Esophagus muscularis mucosa (tissue), 3 donors: ENCODE measurements around the gene PCNT.

ENCODE experiments used
- POLR2A ChIP-seq: fragments of 450-650 bp; IDR thresholded peaks from one replicate; pipeline ENCODE4 v1.6.1; 2017; ENCODE audit warnings: antibody characterized with exemption, moderate library complexity, mild to moderate bottlenecking, low read depth
- TF ChIP-seq, protein P1 (sequence below), 3 experiments: fragments of 200-600 bp in 2 of 3; fragments of 450-650 bp in 1 of 3; sonication (generic) in 2 of 3; IDR thresholded peaks; one replicate each; pipeline ENCODE4 v1.5.1; 2017 to 2019; ENCODE audit warnings: antibody characterized with exemption in 3 of 3, mild to moderate bottlenecking in 2 of 3, moderate library complexity in 1 of 3

- TF ChIP-seq, protein P1, sequence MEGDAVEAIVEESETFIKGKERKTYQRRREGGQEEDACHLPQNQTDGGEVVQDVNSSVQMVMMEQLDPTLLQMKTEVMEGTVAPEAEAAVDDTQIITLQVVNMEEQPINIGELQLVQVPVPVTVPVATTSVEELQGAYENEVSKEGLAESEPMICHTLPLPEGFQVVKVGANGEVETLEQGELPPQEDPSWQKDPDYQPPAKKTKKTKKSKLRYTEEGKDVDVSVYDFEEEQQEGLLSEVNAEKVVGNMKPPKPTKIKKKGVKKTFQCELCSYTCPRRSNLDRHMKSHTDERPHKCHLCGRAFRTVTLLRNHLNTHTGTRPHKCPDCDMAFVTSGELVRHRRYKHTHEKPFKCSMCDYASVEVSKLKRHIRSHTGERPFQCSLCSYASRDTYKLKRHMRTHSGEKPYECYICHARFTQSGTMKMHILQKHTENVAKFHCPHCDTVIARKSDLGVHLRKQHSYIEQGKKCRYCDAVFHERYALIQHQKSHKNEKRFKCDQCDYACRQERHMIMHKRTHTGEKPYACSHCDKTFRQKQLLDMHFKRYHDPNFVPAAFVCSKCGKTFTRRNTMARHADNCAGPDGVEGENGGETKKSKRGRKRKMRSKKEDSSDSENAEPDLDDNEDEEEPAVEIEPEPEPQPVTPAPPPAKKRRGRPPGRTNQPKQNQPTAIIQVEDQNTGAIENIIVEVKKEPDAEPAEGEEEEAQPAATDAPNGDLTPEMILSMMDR (IDR thresholded peaks at IDR 0.05): no peak
- no peak for TF ChIP-seq POLR2A
Measured at GRCh38 chr21:46442938-46443337, 119.0 kb downstream of the PCNT start.
